Omental fat pad (tissue), 4 donors: ENCODE measurements around the gene ISCU. TPM values are rescaled to one million over a fixed set of nuclear protein-coding genes. Genes with fewer than 3 reads are reported as not detected.

Source experiments
- ATAC-seq: fragments of 150-250 bp; one replicate; pipeline ENCODE4 v1.9.1; 2016; ENCODE audit warnings: mild to moderate bottlenecking, moderate library complexity; ENCODE audit not compliant: low FRiP score
- DNase-seq: peaks from one replicate; pipeline ENCODE4 v3.0.0-alpha.2; 2019; ENCODE audit warnings: low spot score
- total RNA-seq, 4 donors: library from RNA; depleted of rRNA; stranded (reverse); fragments of >200 nt; gene quantifications; one replicate each; pipeline ENCODE4 v1.1.0, GENCODE V29; 2016
- TF ChIP-seq, protein P1 (sequence below), 3 donors: fragments of 450-650 bp; IDR thresholded peaks; one replicate each; pipeline ENCODE4 v1.5.1; 2016 to 2017; ENCODE audit warnings: antibody characterized with exemption in 3 of 3, mild to moderate bottlenecking in 3 of 3, moderate library complexity in 2 of 3

The ISCU gene
- total RNA-seq, 4 donors from 2014 or later = 148 to 260 (median 187) TPM

DNA sequence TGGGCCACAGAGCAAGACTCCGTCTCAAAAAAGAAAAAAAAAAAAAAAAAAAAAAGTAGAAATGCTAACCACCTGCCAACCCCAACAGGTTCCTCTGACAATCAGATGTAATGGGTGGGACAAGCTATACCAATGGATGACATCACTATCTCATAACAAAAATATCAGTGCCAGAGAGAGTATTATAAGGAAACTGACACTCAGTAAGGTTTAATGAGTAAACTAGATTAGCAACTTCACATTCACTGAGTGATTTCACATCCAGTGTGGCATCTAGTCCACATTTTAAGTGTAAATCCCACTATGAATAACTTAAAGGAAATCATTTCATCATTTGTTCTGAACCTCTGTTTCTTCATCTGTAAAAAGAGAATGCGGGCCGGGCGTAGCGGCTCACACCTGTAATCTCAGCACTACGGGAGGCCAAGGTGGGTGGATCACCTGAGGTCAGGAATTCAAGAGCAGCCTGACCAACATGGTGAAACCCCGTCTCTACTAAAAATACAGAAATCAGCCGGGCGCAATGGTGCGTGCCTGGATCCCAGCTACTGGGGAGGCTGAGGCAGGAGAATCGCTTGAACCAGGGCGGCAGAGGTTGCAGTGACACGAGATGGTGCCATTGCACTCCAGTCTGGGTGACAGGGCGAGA lies 3.3 kb upstream of the ISCU start:
- DNase-seq (no peak), ATAC-seq (no peak)
- TF ChIP-seq, protein P1, sequence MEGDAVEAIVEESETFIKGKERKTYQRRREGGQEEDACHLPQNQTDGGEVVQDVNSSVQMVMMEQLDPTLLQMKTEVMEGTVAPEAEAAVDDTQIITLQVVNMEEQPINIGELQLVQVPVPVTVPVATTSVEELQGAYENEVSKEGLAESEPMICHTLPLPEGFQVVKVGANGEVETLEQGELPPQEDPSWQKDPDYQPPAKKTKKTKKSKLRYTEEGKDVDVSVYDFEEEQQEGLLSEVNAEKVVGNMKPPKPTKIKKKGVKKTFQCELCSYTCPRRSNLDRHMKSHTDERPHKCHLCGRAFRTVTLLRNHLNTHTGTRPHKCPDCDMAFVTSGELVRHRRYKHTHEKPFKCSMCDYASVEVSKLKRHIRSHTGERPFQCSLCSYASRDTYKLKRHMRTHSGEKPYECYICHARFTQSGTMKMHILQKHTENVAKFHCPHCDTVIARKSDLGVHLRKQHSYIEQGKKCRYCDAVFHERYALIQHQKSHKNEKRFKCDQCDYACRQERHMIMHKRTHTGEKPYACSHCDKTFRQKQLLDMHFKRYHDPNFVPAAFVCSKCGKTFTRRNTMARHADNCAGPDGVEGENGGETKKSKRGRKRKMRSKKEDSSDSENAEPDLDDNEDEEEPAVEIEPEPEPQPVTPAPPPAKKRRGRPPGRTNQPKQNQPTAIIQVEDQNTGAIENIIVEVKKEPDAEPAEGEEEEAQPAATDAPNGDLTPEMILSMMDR (IDR thresholded peaks at IDR 0.05) = no peak

DNA sequence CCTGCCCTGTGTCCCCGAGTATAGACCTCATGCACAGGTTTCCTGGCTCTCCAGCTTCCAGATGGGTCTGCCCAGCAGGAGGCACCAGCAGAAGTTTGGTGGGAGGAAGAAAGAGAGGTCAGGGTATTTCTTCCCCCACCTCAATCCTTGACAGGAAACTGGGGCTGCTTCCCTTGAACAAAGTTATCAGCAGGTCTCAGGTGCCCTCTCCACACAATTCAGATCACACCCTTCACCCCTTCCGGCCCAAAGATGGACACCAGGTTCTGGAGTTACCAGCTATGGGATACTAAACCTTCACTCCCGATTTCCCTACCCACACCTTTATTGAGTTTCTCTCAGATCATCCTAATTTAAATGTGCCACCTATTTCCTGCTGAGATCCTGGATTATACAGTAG lies 2.6 kb upstream of the ISCU start:
- ATAC-seq (no peak), DNase-seq (no peak)
- TF ChIP-seq, protein P1 (IDR thresholded peaks at IDR 0.05) = no peak

DNA sequence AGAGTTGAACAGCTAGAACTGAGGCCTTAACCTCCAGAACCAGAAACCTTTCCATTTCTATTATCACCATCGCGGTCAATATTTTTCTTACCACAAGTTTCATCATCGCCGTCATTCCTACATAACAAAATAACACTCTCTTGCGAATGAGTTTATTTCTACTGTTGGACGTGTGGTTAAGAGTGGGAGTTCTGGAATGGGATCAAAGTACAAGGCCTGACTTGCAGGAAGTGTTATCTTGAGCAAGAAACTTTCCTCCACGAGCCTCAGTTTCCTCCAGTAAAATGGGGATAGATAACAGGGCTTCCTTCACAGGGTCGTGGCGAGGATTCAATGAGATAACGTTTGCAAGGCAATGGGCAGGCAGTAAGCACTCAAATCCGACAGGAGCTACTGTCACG lies 2.1 kb upstream of the ISCU start:
- TF ChIP-seq, protein P1 (IDR thresholded peaks at IDR 0.05) = no peak
- ATAC-seq (no peak), DNase-seq (no peak)

DNA sequence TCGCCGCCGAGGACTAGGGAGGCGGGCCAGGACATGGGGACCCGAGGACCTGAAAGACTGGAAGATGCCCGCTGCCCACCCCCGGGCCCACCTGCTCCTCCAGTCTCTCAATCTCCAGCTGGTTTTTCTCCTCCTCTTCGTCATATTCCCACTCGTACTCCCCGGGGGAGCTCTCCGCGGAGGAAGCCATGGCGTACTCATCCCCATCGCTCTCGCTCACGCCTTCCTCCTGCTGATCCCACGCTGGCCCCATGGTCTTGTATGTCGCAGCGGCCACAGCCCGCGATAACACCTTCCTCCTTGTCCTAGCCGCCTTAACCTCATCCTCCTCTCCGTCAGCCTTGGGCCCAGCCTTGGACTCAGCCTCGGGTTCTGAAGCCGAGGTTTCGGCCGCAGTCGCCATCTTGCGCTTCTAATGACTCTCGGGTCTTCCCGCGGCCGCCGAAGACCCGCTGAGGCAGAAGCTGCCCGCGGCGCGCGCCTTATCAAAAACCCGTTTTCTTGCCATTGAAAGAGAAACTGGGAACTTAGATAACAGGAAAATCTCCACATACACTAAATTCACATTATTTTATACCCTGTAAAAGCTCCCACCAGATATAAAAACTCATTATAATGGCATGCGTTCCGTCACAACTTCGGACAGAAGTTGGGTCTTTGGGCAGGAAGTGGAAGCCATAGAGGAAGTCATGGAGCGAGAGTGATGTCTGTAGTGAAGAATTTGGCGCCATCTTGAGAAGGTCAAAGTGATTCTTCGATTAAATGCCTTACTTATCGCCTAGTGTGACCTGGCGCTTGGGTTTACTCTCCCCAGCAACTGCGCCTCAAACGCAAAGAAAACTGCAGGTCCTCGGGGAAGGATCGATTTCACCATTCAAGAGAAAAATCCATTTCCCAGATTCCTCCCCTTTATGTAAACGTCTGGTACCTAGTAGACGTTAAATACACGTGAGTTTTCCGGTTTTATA lies 1.4 kb upstream of the ISCU start, which contains the start of gene SART3:
SART3 (minus strand) TSS at position 422 of the 968 bp plus-strand sequence; CDS start at position 403, 19 bp downstream.
- TF ChIP-seq, protein P1 (IDR thresholded peaks at IDR 0.05) = no peak
- ATAC-seq = peak; percentile 43
- DNase-seq = peak; percentile 41

DNA sequence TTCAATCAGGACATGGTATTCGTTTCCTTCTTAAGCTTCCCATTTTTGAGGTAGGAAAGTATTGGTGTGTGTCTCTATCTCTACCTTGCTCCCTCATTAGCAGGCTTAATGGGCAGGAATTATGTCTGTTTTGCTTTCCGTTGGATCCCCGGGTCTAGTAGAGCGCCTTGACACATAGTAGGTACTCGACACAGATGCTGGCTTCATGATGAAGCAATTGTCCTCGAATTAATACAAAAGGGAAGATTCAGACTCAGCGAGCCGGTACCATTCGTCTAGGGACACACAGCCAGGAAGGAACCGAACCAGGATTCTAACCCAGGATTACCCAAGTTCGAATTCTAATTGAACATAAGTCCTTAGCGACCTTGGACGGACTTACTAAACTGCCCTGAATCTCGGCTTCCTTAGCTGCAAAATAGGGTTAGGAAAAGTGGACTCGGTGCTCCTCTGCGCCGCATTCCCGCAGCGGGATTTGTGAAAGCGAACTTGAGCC lies 496 bp upstream of the ISCU start:
- ATAC-seq = no peak
- TF ChIP-seq, protein P1 (IDR thresholded peaks at IDR 0.05) = no peak
- DNase-seq = no peak

DNA sequence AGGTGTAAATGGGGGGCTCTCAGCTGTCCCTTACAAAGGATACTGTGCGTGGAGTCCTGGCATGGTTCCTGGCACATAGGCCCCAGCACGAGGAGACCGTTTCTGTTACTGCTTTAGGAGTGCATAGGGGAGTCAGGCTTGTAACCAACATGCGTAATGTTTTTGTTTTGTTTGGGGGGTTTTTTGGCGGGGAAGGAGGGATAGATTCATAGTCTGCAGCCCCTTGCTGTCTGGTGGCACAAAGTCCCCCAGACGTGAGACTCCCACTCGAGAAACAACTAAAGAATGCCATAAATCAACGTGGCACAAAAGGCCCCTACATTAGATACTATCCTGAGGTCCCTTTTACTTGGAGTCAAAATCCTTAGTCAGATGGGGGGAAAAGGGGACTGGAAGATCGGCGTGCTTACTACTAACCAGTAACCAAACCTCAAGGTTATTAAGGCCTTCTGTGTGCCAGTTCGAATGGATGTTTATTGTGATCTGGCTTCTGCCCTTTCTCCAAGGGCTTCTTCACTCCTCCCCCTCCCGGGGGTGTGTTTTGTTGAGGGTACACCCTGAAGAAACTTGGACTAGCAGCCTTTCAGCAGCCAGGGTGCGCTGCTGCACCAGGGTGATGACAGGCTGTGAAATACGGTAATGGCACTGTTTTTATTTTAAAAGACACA lies 874 bp downstream of the ISCU start:
- TF ChIP-seq, protein P1 (IDR thresholded peaks at IDR 0.05) = peak in 2 of 3 donors; percentile 47 to 57
- peak; percentile 73 for DNase-seq
- peak; percentile 71 for ATAC-seq
